Ascending aorta (tissue), 2 donors: ENCODE measurements around the gene STAM. TPM values are rescaled to one million over a fixed set of nuclear protein-coding genes. Genes with fewer than 3 reads are reported as not detected.

Experiments used
- DNase-seq, 2 donors: peaks; one replicate each; pipeline ENCODE4 v3.0.0-alpha.2; 2019; ENCODE audit warnings: low spot score in 2 of 2
- H3K27ac ChIP-seq, 2 donors: fragments of 200-600 bp; sonication (generic); one replicate each; pipeline ENCODE4 v1.5.1; 2016 to 2017; ENCODE audit warnings: mild to moderate bottlenecking in 1 of 2
- H3K27me3 ChIP-seq: fragments of 200-600 bp; sonication (generic); one replicate; pipeline ENCODE4 v1.5.1; 2017
- H3K36me3 ChIP-seq, 2 donors: fragments of 200-600 bp; sonication (generic); one replicate each; pipeline ENCODE4 v1.5.1; 2016
- H3K4me1 ChIP-seq, 2 donors: fragments of 200-600 bp; sonication (generic); one replicate each; pipeline ENCODE4 v1.5.1; 2016 to 2017; ENCODE audit warnings: mild to moderate bottlenecking in 1 of 2
- H3K4me3 ChIP-seq, 2 donors: fragments of 200-600 bp; sonication (generic); one replicate each; pipeline ENCODE4 v1.5.1; 2016 to 2017; ENCODE audit warnings: mild to moderate bottlenecking in 1 of 2
- H3K9me3 ChIP-seq, 2 donors: fragments of 200-600 bp; sonication (generic); one replicate each; pipeline ENCODE4 v1.5.1; 2016
- intact Hi-C: fragments of 100-400 bp; cut with DNase I; formaldehyde crosslinking; loops from one replicate; pipeline ENCODE4 v1.15.1; 2023
- total RNA-seq: library from RNA; depleted of rRNA; stranded (reverse); fragments of >200 nt; gene quantifications from one replicate; pipeline ENCODE4 v1.1.0, GENCODE V29; 2016
- TF ChIP-seq, protein P1 (sequence below), 3 experiments: fragments of 200-600 bp in 2 of 3; fragments of 450-650 bp in 1 of 3; sonication (generic) in 2 of 3; IDR thresholded peaks; one replicate each; pipeline ENCODE4 v1.5.1; 2016 to 2019; ENCODE audit warnings: antibody characterized with exemption in 3 of 3, mild to moderate bottlenecking in 1 of 3, moderate library complexity in 1 of 3

Gene STAM
- total RNA-seq, 1 donor from 2014 or later: 1.5 TPM

DNA sequence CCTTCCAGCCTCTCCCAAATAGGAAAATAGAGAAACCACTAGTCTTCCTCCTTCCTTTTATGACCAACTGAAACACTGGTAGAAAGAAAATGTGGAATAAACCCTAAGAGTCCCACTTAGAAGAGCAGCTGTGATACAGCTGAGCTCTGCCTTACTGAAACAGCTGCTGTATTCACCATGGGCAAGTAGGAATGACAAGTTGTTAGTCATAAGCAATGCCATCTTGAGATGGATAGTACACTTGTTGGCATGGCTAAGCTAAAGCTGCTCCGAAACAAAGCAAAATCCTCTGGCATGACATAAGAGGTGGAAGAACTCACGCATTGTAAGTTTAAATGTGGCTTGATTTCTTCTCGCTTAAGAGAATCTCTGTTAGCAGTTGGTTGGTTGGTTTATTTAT, 59.8 kb downstream of the STAM start:
- intact Hi-C loops: no loop called here
- Histone ChIP-seq H3K27ac (no peak overlapping the region), H3K36me3 (peaks cover 12 to 61% of the 10 kb centered on the region in 2 donors), H3K4me1 (no peaks in the 10 kb centered on the region), H3K4me3 (no peak overlapping the region), H3K9me3 (no peaks in the 10 kb centered on the region), H3K27me3 (no peaks in the 10 kb centered on the region)
- TF ChIP-seq, protein P1, sequence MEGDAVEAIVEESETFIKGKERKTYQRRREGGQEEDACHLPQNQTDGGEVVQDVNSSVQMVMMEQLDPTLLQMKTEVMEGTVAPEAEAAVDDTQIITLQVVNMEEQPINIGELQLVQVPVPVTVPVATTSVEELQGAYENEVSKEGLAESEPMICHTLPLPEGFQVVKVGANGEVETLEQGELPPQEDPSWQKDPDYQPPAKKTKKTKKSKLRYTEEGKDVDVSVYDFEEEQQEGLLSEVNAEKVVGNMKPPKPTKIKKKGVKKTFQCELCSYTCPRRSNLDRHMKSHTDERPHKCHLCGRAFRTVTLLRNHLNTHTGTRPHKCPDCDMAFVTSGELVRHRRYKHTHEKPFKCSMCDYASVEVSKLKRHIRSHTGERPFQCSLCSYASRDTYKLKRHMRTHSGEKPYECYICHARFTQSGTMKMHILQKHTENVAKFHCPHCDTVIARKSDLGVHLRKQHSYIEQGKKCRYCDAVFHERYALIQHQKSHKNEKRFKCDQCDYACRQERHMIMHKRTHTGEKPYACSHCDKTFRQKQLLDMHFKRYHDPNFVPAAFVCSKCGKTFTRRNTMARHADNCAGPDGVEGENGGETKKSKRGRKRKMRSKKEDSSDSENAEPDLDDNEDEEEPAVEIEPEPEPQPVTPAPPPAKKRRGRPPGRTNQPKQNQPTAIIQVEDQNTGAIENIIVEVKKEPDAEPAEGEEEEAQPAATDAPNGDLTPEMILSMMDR (IDR thresholded peaks at IDR 0.05): no peak
- DNase-seq: no peak

GRCh38 chr10:17708821-17709220, 64.9 kb downstream of the STAM start:
- Histone ChIP-seq H3K4me1 (no peaks in the 10 kb centered on the region), H3K9me3 (no peaks in the 10 kb centered on the region), H3K36me3 (peaks cover 34 to 86% of the 10 kb centered on the region in 2 donors), H3K4me3 (no peak overlapping the region), H3K27me3 (no peaks in the 10 kb centered on the region), H3K27ac (no peak overlapping the region)
- TF ChIP-seq, protein P1 (IDR thresholded peaks at IDR 0.05): no peak
- no peak for DNase-seq
- intact Hi-C loops: no loop called here

DNA sequence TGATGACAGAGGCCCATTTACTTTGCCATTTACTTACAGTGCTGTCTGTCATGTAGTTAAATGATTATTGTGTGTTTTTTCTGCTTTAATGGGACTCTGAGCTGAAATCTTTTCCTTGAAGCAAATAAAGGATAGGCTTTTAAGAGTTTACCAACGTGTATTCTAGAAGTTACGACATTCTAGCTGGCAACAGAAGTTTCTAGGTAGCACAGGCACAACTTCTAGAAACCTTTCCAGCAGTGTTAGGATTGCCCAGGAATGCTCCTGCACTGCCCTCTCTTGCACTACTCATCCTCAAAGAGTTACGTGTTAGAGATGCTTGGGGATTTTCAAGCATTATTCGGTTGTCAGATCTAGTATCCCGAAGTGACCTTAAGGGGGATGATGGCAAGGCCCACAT, 65.5 kb downstream of the STAM start:
- Histone ChIP-seq H3K27me3 (no peaks in the 10 kb centered on the region), H3K36me3 (peaks cover 38 to 88% of the 10 kb centered on the region in 2 donors), H3K4me3 (no peak overlapping the region), H3K9me3 (no peaks in the 10 kb centered on the region), H3K4me1 (no peaks in the 10 kb centered on the region), H3K27ac (no peak overlapping the region)
- TF ChIP-seq, protein P1 (IDR thresholded peaks at IDR 0.05): no peak
- no peak for DNase-seq
- intact Hi-C loops: no loop called here

DNA sequence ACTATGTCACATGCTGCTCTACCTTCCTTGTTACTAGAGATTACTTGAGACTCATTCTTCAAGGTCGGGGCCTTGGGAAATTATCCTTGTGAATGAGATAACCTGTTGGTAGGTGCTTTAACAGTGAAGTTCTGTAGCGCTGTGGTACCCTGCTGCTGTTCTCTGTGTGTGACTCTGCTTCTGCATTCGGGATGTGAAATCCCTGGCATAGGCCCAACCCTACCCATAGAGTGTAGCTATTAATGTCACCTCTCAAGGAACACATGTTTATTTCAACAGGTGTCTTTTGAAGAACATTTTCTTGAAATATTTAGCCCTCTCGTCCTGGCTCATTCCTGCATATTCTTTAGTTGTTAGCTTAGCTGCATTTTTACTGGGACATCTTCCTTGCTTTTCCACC, 66.2 kb downstream of the STAM start:
- intact Hi-C loops: no loop called here
- H3K36me3 ChIP-seq: peaks cover 42 to 88% of the 10 kb centered on the region in 2 donors
- no peaks in the 10 kb centered on the region for H3K27me3 ChIP-seq
- no peaks in the 10 kb centered on the region for H3K4me1 ChIP-seq
- H3K9me3 ChIP-seq: no peaks in the 10 kb centered on the region
- TF ChIP-seq, protein P1 (IDR thresholded peaks at IDR 0.05): no peak
- no peak for DNase-seq
- H3K4me3 ChIP-seq: no peak overlapping the region
- H3K27ac ChIP-seq: no peak overlapping the region

DNA sequence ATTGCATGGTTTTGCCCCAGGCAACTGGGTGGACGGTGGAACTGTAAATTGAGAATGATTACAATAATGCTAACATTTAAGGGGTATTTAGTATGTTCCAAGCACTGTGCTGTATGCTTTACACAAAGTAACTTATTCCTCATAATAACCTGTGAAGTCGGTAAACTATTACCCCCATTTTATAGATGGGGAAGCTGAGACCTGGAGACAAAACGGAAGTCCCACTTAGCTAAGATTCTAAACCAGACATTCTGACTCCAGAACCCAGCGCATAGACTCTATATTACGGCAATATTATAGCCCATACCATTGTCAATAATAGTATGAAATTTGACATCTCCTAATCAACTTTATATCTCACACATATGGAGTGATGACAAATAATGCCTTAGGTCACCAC, 68.1 kb downstream of the STAM start:
- H3K9me3 ChIP-seq: no peaks in the 10 kb centered on the region
- no peaks in the 10 kb centered on the region for H3K4me1 ChIP-seq
- no peak overlapping the region for H3K27ac ChIP-seq
- H3K27me3 ChIP-seq: no peaks in the 10 kb centered on the region
- DNase-seq: no peak
- intact Hi-C loops: no loop called here
- H3K4me3 ChIP-seq: no peak overlapping the region
- TF ChIP-seq, protein P1 (IDR thresholded peaks at IDR 0.05): no peak
- H3K36me3 ChIP-seq: peaks cover 50 to 86% of the 10 kb centered on the region in 2 donors
